ENCODE results near the gene YPEL2. TPM values are rescaled to one million over a fixed set of nuclear protein-coding genes. Genes with fewer than 3 reads are reported as not detected.
"Not testable (repeated sequence)": the region's sequence is repeated elsewhere in the genome, so short reads cannot be mapped to it uniquely, and the experiment has no call there.

Gene YPEL2
- total RNA-seq, 1 experiment from 2014 or later: 1.9 TPM

DNA sequence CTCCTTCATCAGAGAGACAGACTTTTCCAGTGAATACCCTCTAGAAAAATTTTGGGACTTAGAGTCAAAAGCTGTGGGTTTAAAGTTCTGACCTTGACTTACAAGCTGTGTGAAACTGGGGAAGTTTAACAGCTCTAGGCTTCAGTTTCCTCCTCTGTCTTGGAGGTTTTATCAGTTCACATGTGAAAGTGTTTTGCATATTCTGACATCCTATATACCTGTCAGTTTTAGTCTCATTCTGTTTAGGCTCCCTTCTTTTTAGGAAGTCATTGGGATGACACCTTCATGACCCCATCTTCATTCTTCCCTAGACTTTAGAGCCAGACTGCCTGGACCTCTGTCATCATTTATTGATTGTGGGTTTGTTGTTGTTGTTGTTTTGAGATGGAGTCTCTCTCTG, 44.4 kb downstream of the YPEL2 start:
- DNase-seq (ENCODE audit: low read depth): no peak

DNA sequence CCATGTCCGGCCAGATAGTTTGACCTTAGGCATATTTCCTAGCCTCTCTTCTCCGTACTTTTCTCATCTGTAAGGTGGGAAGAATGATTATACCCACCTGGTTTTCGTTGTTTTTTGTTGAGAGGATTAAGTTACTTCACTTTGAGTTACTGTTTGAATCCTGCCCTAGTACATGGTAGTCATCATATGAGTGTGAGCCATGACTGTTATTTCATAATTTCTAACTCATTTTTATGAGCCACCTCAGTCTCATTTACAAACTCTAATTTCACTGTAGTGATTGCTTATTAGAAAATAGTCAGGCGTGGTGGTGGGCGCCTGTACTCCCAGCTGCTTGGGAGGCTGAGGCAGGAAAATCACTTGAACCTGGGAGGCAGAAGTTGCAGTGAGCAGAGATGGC, 45.1 kb downstream of the YPEL2 start:
- DNase-seq (ENCODE audit: low read depth): no peak

DNA sequence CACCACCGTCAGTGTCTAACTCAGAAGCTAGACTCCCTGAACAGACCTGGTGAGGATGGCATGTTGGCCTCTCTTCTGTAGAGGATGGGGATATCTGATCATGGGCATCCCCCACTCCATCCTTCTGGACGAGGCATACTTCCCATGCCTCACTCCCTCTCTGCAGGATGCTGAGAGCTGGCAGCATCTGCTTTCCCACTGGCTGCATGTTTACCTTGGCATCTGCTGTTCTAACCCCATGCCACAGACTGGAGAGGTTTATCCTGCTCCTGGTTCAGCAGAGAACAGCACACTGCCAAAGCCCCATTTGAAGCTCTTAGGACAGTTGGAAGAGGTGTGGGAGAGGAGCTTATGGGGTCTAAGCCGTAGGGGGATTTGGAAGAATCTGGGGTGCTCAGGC, 46.0 kb downstream of the YPEL2 start:
- DNase-seq (ENCODE audit: low read depth): peak; percentile 18

DNA sequence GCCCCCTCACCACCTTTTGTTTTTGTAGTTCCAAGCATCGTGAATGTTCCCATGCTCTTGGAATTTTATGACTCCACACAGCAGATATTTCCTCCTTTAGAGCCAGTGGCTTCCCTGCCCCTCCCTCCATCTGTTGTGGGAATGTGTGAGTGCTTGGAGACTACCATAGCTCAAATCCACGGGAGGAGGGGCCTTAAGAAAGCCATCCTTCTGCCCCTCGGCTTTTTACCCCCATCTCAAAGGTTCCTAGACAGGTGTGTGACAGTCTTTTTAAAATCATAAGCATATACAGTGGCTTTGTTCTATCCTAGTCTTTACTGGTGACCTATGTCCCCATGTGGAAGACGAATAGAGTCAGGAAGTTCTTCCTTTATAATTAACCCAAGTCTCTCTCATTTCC, 47.2 kb downstream of the YPEL2 start:
- no peak for DNase-seq (ENCODE audit: low read depth)

DNA sequence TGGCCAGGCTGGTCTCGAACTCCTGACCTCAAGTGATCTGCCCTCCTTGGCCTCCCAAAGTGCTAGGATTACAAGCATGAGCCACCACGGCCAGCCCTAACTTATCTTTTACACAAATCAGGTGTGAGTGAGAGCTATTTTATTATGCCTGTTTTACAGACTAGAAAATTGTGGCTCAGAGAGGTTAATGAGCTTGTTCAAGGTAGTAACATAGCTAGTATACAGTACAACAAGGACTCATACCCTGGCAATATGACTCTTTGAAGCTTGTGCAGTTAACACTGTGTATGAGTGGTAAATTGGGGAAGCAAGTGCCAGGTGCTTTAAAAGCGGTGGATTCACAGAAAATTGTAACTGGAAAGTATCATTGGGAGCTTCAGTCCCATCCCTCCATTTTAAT, 49.0 kb downstream of the YPEL2 start:
- DNase-seq (ENCODE audit: low read depth): no peak

DNA sequence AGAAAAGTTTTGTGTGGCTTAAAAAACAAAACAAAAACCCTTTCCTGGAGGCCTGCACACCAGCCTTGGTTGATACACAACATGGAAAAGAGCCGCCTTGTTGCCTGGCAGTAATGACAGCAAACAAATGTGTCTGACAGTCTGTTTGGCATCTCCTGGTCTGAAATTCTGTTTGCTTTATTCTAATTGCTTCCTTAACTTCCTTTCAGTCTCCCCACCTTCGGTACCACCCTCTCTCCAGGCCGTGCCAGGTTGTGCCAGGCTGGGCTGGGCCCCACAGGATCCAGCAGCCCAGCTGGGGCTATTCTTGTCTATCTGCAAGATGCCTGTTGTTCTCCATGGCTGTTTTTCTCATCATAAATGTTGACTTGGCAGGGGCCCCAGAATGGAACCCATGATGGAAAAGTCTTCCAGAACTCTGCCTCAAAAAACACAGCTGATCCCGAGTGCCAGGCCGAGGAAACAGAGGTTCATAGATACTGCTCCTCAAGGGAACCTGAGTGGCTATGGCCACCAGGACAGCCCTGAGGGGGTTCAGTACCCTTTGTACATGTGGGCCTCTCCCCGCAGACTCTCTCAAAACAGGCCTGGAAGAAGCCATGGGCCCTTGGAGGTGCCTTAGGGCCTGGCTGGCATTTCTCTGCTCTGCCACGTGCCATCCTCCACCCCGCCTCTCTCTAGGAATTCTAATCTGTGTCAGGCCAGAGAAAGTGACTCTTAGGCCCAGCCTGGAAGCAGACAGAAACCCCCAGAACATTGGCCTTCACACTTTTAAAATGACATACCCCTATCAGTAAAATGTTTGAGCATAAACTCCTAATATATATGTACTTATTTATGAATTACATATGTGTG, 50.5 kb downstream of the YPEL2 start:
- DNase-seq (ENCODE audit: low read depth): no peak

DNA sequence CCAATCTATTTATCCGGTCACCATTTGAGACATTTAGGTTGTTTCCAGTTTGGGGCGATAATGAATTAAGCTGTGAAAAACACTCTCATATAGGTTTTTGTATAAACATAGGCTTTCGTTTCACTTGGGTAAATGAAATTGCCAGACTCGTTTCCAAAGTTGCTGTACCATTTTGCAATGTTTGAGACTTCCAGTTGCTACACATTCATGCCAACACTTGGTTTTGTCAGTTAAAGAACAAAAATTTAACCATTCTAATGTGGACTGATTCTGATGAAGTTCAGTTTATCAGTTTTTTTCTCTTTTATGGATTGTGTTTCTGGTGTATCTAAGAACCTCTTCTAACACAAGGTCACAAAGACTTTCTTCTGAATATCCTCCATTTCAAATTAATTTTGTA, 52.4 kb downstream of the YPEL2 start:
- no peak for DNase-seq (ENCODE audit: low read depth)

DNA sequence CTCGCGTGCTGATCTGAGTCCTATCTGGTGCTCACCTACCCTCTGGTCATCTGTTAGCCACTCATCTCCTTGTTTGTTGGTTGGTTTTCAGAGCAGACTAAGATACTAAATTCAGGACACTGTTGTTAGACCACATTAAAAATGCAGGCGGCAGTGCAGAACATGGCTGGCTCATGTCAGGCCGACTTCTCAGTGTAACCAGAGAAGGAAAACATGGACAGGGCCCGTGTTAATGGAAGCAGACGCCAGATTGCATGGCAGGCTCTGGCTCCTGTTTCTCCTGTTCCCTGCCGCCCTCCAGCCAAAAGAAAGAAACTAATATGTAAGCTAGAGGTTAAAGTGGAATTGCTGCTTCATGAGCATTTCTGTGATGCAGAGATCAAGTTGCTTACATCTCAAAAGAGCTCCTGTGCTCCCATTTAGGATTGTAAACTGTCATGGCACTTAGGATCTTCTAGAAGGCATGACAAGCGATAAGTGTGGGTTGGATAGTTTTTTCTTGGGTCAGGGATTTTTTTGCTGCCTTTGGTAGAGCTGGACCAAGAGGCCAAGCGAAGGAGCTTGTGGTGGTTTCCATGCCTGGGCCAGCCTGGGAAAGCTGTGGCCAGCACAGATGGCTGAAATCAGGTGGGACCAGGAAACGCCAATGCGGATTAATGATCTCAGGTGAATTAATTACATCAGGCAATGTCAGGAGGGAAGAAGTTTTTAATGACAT, 56.1 kb downstream of the YPEL2 start:
- DNase-seq (ENCODE audit: low read depth): no peak

DNA sequence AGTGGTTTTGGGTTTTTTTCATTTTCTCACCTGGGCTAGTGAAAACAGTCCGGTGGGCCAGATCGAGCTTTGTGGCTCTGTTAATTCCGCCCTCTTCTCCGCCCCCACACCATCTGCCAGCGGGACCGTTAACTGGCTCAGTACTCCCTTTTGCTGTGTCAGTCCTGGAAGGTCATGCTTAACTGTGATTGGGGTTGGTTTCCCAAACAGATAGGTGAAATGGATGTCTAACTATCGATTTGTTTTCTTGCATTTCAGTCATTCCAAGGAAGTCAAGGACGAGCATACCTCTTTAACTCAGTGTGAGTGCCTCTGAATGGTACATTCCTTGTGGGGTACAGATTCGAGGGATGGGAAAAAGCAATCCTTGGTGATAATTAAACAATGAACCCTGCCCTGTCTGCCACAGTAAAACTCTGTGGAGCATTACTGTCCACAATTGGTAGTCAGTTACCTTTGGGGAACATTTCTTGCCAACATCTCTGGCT, 56.7 kb downstream of the YPEL2 start:
- DNase-seq (ENCODE audit: low read depth): no peak

DNA sequence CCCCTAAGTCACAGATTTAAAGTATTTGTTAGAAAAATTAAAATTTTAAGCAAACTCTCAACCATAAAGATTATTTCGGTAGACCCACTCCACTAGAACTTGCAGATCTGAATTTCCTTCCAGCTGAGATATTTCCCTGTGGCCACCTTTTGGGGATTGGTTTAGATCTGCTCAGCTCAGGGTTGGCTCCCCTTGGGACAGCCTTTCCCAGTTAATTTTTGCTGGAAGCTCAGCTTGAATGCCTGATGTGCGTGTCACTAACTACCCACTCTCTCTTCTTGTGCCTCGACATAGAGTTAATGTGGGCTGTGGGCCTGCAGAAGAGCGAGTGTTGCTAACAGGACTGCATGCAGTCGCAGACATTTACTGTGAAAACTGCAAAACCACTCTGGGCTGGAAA, 57.6 kb downstream of the YPEL2 start:
- no peak for DNase-seq (ENCODE audit: low read depth)

DNA sequence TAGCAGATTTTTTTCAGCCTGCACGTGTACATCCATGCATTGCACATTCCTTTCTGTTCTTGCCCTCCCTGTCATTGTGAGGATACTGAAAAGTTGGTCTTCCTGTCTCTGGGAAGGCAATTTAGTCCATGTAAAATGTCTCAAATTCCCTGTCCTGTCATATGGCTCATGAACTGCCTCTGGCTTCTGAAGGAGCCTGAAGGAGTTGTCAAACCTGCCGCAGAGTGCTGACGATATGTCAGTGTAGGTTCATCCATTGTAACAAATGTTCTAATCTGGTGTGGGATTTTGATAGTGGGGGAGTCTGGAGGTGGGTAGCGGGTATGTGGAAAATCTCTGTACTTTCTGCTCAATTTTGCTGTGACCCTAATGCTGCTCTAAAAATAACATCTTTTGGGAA, 59.6 kb downstream of the YPEL2 start:
- DNase-seq (ENCODE audit: low read depth): no peak

DNA sequence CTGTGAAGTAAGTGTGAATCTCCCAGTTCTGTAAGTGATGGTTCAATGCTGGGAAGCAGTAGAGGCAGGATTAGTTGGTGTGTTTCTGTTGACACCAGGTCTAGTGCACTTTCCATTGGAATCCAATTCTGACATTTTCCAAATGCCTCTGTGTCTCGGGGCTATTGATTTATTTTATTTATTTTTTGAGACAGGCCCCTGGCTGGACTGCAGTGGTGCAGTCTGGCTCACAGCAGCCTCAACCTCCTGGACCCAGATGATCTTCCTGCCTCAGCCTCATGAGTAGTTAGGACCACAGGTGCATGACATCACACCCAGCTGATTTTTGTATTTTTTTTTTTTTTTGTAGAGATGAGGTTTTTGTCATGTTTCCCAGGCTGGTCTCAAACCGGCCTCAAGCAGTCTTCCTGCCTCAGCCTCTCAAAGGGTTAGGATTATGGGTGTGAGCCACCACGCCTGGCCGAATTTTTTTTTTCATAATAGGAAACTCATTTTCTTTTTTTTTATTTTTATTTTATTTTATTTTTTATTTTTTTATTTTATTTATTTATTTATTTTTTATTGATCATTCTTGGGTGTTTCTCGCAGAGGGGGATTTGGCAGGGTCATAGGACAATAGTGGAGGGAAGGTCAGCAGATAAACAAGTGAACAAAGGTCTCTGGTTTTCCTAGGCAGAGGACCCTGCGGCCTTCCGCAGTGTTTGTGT, 61.7 kb downstream of the YPEL2 start:
- no peak for DNase-seq (ENCODE audit: low read depth)

DNA sequence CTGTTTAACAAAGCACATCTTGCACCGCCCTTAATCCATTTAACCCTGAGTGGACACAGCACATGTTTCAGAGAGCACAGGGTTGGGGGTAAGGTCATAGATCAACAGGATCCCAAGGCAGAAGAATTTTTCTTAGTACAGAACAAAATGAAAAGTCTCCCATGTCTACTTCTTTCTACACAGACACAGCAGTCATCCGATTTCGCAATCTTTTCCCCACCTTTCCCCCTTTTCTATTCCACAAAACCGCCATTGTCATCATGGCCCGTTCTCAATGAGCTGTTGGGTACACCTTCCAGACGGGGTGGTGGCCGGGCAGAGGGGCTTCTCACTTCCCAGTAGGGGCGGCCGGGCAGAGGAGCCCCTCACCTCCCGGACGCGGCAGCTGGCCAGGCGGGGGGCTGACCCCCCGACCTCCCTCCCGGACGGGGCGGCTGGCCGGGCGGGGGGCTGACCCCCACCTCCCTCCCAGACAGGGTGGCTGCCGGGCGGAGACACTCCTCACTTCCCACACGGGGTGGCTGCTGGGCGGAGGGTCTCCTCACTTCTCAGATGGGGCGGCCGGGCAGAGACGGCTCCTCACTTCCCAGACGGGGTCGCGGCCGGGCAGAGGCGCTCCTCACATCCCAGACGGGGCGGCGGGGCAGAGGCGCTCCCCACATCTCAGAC, 62.4 kb downstream of the YPEL2 start:
- DNase-seq (ENCODE audit: low read depth): not testable (repeated sequence)

DNA sequence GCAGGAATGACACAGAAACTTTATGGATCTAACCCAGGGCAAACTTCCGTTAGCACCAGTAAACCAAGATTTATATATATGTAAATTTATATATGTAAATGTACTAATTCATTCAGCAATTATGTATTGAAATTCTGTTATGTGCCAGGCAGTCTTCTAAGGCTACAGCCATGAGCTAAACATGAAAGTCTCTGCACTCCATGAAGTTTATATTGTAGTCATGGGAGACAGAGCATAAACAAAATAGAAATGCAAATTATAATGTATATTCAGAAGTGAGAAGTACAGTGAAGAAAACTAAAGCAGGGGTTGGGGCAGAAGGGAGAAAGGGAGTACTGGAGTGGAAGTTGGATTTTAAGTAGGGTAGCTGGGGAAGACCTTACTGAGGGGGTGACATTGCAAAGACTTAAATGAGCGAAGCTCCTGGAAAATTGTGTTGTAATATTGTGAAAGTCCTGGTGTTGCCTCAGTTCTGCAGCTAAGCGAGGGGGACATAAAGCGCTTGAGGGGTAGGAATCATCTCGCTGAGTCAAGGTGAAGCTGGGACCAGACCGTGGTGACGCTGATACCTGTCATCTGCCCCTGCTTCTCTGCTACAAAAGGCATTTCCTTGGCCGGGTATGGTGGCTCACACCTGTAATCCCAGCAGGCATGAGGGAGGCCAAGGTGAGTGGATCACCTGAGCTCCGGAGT, 64.8 kb downstream of the YPEL2 start:
- DNase-seq (ENCODE audit: low read depth): no peak

DNA sequence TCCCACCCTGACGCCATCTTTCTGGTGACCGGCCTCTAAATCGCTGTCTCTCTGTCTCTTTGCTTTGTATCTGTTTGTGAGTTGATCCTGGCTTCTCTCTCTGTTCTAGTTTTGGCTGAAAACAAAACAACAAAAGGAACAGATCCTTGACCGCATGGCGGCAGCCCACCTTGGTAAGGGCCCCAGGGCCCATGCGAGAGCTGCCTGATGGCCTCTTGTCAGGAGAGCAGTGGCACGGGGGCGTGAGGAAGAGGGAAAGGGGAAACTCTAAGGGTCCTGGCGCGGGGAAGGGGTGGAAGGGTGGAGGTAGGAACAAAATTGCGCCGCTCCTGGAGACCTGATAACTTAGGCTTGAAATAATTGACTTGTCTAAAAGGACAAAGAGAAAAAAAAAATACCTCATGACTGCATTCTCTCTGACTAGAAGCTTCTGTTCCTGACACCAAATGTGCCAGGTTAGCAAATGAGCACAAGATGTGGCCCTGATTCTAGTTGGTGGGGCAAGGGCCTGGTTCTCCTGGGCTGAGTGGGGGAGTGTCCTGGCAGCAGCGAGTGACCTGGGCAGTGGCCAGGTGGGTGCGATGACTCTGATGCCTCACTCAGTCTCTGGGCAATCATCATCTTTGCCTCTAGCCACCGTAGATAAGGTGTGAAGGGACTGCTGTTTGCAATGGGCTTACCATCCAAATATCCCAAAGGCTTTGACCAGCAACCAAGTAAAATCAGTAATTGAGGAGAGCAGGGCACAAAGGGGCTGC, 66.0 kb downstream of the YPEL2 start:
- DNase-seq (ENCODE audit: low read depth): no peak

DNA sequence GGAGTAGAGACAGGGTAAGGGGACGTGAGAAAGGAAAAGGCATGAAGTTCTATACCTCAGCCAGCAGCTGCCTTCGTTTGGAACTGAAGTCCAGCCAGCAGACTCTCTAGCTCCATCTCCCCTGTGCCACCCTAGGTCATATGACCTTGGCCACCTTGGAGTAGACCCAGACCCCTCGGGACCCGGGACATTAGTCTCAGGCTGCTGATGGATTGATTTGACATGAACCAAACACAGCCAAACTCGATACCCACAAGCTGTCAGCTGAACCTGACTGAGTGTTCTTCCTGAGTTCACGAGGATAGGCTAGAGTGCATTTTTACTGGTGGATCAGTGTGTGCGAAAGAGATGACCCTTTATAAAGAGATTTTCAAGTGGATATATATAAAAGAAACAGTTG, 68.5 kb downstream of the YPEL2 start:
- DNase-seq (ENCODE audit: low read depth): no peak

DNA sequence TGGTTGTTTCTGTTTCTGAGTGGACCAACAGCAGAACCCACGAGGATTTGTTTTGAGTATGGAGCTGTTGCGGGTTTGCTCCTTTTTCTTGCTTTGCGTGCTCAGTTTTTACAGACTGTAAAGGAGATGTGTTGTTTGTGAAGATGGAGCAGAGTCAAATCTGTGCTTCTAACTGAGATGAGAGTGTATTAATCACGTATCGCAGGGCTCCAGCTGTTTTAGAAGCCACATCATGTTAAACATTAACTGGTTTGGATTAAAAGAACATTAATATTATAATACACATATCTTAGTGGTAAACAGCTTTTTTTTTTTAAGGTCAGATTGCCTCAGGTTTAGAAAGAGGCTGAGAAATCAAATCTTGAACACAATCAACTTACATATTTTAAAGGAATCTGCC, 69.4 kb downstream of the YPEL2 start:
- DNase-seq (ENCODE audit: low read depth): no peak

DNA sequence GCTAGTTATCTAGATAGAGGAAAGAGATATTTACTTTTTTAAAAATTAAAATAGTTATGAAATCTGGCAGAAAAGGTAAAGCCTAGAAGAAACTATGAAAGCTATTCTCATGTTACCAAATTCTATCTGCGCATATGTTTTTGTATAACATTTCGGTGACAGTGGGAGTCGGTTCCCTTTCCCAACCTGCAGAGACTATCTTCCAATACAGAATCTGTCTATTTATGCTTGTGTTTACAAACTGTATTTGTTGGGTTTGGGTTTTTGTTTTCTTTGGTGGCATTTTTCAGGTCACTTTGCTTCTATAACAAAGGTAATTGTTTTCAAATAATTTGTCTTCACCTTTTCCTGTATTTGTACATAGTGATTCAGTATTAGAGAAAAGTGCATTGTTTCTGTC, 69.8 kb downstream of the YPEL2 start:
- DNase-seq (ENCODE audit: low read depth): no peak

DNA sequence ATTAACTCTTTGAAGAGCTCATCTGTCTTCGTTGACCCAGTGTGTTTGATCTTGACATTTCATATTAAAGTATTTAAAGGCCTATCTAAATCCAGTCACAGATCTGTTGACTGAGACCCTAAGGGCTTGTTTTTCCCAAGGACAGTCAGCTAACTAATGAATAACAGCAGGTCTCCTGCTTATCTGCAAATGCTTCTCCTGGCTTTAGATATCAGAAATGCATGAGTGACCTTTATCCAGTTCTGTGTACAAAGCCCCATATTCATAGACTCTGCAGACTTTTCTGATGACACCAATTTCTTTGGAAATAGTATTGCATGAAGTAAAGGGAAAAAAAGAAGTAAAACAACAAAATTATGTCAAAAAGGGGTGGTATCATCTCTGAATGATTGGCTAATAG, 70.3 kb downstream of the YPEL2 start:
- no peak for DNase-seq (ENCODE audit: low read depth)

DNA sequence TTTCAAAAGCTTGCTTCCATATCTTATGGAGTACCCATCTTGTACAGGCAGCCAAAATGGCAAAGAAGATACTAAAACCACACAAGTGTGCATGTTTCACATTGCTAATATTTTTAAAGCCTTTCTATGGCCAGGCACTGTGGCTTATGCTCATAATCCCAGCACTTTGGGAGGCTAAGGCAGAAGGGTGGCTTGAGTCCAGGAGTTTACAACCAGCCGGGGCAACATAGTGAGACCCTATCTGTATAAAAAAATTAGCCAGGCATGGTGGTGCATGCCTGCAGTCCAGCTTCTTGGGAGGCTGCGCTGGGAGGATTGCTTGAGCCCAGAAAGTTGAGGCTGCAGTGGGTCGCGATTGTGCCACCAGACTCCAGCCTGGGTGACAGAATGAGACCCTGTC, 71.3 kb downstream of the YPEL2 start:
- no peak for DNase-seq (ENCODE audit: low read depth)

DNA sequence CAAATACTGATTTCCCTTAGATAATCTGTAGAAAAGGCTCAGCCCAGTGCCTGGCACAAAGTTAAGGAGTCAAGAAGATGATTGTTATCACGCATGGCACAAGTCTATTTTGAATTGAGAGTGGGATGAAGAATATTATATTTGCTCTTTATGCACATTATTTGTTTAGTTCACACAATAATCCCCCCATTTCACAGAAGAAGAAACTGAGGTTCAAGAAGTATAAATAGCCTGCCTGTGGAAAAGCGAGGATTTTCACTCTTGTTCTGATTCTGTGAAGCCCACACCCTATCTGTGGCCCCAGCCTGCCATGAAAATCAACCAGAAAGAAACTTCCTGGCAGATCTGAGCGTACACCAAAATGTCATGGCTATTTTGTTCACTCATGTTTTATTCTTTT, 73.0 kb downstream of the YPEL2 start:
- no peak for DNase-seq (ENCODE audit: low read depth)

Data from RPMI7951 (cell line).